GM18867 (cell line): ENCODE results near the gene FGD4.

ENCODE experiments used
- ATAC-seq: cut with Tn5 transposase; IDR thresholded peaks from one replicate; pipeline ENCODE4 v1.9.1; 2021; ENCODE audit warnings: mild to moderate bottlenecking, moderate library complexity; ENCODE audit not compliant: unreplicated experiment

FGD4 gene

DNA sequence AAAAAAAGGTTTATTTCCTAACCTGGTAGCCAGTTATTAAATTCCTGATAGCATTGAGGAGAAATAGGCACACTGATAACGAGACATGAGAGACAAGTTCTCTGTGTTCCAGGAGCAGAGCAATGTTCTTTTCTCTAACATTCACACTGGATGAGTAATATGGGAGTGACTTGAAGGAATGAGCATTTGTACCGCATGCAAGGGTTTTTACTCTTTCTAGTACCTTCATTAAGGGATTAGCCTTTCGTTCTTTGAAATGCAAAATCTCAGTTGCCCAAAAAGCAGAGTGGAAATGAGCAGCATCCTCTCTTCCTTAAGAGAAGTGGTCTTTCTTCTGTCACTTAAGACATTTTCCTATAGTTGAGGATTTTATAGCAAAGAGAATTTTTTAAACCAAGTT is 54.7 kb downstream of the FGD4 start:
- no peak for ATAC-seq

DNA sequence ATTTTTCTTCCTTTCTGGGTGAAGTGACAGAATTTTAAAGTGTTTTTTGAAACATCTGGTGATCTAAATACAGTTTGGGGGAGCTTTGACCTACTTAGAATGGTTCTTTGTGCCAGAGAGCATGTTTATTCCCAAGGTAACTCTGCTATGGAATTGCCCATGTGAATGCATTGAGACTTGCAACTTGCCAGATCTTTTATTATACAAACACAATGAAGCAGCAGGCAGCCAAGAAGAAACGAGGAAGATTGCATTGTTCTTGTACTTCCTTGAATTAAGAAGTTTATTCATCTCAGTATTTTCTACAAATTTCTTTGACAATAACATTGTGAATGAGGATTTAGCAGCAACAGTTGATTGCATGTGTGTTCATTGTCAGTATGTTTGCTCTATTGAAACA is 55.5 kb downstream of the FGD4 start:
- ATAC-seq: no peak

DNA sequence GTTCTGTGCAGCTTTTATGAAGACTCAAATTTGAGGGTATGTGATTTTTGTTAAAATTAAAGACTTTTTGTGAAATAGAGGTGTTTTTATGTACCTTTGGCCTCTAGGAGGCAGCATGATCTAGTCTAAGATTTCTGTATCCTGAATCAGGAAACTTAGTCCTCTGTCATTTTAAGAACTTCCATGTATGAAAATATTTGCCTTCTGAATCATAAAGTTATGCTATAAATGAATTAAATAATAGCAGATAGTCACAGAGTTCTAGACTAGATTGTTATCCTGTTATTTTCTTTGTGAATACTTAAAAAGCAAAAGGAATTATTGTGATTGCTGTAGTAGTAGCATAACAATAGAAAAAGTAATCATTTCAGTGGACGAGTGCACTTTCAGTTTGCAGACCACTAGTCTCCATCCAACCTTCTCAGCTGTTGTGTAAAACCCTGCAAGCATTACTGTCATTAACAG is 56.3 kb downstream of the FGD4 start:
- peak; percentile 49 for ATAC-seq

DNA sequence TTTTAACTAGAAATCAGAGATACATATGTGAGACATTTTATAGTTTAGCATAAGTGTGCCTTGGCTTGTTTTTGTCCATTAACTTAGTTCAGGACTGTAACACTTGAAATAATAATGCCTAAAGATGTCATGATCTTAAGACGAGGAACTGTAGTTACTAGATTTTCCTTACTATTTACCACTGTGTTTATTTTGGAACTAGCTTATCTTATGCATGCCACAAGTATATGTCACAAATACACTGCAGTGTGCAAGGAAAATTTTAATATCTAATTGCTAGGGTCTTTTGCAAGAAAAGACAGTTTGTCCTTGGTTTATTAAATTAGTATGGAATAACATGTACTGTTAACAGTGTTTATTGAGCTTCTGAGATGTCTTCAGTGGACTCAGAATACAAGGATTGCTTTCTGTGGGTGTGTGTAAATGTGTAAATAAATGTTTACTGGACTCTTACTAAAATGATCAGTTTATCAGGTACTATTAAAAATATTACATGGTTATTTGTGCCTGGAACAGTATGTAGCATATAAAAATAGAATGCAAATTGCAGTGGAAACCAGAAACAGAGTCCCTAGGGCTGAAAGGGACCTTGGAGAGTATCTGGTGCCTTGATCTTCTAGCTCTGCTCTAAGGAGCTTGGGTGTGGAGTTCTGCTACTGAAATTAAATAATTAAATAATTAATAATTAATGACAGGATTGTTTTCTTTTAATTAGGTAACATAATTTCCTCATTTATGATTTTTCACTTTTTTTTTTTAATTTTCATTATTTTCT is 58.1 kb downstream of the FGD4 start:
- no peak for ATAC-seq

DNA sequence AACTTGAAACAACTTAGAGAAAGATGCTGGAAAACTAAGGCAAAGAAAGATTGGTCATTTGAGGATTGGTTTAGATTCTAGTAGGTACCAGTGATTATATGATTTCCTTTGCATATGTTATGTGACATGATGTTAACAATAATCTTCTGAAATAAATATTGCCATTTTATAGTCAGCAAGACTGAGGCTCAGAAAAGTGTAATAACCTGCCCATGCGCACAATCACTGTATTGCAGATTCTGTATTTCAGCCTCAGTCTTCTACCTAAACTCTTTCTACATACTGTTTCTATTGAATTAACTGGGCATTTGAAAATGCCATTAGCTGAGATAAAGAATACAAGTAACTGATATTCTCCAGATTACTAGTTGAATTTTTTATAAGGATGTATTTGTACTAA is 61.3 kb downstream of the FGD4 start:
- ATAC-seq: no peak

DNA sequence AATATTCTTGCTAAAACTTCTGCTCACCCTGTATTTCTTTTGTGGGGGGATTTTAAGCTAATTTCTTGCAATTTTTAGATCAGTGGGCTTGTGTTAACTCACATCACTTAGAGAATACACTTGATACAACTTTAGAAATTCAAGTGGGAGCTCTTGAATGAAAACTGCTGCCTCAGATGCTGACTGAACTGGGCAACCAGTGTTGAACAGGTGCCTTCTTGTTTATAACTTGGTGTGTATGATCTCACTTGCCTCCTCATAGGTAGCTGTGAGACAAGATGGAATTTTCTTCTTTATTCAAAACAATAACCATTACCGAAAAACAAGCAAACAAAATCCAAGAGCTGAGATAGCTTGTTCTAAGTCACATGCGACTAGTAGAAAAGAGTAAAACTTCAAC is 63.5 kb downstream of the FGD4 start:
- ATAC-seq: no peak

DNA sequence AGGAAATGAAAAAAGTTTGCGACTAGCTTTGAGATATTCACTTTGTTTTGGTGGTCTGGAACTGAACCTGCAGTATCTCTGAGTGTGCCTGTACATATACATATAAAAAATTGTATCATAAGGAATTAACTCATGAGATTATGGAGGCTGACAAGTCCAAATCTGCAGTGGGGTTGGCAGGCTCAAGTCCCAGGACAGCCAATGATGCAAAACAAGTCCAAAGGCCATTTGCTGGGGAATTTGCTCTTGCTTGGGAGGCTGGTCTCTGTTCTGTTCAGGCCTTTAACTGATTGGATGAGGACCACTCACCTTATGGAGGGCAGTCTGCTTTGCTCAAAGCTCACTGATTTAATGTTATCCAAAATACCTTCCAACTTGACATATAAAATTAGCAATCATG is 66.8 kb downstream of the FGD4 start:
- ATAC-seq: no peak

DNA sequence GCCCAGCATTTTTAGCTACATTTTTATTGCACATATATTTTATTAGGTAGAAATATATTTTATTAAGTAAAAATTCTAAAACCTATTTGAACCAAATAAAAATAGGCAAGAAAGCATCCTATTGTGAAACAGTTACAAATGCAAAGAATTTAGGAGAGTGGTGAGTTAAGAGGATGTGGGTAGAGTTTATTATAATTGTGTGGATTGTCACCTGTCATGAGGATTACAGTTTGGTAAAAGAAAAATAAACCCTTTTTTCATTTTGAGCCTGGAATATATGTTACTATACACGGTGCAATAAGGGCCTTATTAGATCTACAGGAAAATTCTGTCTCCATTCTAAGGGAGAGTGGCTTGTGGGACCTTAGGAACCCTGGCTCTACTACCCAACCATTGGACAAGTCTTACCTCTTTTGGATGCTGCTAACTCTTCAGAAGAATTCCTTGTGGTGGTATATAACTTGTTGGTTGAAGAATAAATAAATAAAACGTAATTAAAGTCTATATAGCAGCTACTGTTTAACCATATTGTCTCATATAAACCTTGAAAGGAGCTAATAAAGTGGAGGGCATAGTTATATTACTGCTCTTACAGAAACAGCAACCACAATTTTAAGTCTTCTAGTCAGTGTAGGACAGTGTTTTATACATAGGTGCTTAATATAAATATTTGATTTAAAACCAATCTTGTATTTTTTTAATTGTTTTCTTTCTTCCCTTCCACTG is 67.8 kb downstream of the FGD4 start:
- ATAC-seq: no peak

DNA sequence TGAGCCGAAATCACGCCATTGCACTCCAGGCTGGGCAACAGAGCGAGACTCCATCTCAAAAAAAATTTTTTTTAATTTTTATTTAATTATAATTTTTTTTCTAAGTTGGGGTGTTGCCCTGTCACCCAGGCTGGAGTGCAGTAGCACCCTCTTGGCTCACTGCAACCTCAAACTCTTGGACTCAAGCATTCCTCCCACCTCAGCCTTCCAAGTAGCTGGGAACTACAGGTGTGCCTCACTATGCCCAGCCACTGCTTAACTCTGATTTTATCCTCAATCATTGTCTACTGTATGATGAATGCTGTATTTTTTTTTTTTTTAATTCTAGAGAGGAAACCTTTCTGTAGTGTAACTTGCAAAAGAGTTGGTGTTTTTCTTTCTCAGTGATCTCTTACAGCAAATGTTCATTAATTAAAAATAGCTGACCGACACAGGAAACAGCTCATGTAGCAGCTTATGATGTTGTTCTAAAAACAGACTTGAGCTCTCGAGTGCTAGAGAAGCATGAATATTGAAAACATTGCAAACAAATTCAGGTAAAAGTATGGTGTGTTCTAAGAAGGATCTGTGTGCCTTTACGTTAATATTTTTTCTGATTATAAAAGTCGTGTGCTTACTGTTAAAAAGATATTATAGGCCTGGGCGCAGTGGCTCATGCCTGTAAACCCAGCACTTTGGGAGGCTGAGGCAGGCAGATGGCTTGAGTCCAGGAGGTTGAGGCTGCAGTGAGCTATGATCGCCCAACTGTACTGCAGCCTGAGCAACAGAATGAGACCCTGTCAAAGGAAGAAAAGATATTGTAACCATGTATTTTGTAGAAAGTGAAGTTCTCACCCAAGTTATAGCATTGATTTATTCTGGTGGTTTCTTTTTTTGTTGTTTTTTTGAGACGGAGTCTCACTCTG is 68.9 kb downstream of the FGD4 start:
- ATAC-seq: peak; percentile 74

DNA sequence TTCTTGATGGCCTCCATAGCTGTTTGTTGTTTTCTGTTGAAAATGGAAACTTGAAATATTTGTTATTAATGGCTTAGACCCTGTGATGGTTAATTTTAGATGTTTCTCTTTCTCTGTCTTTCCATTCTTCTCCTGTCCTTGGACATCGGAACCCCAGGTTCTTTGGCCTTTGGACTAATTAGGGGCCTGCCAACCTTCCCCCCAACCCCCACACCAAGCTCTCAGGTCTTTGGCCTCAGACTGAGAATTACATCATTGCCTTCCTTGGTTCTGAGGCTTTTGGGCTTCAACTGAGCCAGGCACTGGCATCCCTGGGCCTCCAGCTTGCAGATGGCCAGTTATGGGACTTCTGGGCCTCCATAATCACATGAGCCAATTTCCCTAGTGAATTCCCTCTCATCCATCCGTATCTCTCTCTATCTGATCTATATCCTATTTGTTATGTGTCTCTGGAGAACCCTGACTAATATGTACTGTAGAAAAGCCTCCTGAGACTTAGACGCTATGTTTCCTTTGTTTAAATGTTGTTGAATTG is 71.6 kb downstream of the FGD4 start:
- no peak for ATAC-seq

DNA sequence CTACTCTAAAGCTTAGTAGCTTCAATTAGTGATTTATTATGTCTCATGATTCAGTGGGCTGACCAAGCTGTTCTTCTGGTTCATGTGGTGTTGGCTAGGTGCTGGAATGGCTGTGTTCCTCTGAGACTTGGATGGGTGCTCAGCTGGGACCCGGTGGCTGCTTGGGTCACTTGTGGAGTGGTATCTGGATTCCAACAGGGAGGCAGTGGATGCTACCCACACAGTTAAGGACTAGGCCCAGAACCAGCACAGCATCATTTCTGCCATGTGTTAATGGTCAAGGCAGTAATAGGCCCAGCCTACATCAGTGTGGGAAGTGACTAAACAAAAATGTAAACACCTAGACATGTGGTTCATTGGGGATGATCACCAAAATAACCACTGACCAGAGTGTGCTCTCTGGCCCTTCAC is 72.2 kb downstream of the FGD4 start:
- no peak for ATAC-seq

DNA sequence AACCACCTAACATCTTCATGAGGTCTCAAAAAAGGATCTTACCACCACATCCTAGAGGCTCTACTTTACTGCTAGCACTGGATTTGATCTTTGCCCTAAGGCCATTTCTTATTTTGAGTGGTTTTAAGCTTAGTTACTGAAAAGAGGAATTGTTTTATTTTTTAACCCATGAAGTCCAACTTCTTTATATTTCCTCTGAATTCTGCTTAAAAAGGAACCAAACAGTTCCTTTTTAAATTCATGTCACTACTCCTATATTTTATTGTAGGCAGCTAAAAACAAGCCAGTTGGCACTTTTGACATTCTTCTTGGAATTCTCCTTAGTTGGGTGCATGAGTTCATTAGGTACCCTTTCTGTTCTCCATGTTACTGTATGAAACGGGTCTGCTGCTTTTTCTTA is 76.4 kb downstream of the FGD4 start:
- no peak for ATAC-seq

DNA sequence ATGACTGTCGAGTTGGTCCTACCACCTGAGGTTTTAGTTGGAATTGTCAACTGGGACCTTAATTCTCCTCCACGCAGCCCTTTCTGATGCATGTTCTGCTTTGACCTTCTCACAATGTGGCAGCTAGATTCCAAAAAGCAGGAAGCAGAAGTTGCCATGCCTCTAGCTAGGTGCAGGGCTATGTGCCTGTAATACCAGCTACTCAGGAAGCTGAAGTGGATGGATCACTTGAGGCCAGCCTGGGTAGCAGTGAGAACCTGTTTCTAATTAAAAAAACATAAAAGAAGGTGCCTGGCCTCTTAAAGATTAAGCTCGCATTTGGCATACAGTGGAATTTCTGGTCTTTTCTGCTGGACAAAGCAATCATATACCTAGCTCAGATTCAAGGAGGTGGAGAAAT is 77.1 kb downstream of the FGD4 start:
- no peak for ATAC-seq

DNA sequence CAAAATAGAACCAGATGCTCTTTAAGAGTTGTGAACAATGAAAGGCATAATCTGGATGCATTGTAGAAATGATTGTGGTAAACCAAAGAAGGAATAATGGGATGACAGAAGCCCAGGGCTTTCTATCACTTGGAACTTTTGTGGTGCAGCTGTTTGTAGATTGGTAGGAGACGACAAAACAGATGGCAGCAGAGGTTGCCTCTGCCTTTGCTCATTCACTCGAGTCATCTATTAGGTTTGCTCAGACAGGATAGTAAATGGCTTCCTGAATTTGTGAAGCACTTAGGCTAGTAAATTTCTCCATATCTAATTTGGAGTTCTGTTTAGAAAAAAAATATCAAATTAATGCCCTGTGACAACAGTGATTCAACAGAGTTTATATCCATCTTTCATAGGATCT is 78.4 kb downstream of the FGD4 start:
- no peak for ATAC-seq

DNA sequence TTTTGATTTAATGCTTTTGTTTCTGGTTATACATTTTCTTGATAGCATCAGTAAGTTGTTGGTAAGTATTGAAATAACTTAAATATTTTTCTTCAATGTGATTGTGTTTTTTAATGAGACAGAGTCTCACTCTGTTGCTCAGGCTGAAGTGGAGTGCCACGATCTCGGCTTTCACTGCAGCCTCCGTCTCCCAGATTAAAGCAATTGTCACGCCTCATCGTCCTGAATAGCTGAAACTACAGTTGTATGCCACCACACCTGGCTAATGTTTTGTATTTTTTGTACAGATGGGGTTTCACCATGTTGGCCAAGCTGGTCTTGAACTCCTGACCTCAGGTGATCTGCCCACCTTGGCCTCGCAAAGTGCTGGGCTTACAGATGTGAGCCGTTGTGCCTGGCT is 78.8 kb downstream of the FGD4 start:
- ATAC-seq: no peak

DNA sequence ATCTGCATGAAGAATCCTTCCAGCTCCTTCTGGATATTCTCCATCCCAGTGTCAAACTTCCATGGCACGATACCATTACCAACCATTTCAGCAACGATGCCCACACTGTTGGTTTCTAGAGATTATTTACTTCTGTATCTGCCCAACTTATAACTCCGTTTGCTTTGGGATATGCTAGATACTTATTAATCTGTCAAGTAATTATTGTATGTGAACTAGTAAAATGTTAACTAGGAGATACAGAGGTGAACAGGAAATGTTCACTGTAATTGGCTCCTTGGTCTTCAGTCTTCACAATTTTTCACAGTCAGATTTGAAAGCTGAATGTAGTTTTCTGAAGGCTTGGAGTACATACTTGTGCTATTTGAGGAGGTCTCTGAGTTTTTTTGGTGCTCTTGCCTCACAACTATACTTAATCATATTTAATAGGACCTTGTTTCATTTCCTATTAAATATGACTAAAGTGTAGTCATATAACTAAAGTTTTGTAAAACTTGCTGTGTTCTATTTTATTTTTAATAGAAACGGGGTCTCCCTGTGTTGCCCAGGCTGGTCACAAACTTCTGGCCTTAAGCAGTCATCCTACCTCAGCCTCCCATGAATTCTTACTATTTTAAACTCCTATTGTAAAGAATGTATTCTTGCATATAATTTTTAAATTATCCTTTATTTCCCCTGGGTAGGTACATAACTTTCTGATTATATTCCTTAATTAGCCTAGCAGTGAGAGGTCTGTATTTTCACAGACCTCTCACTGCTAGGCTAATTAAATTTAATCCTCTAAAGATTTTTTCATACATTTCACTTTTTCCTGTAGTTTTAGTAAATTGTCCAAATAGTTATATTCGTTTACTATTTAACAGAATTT is 79.7 kb downstream of the FGD4 start:
- no peak for ATAC-seq

DNA sequence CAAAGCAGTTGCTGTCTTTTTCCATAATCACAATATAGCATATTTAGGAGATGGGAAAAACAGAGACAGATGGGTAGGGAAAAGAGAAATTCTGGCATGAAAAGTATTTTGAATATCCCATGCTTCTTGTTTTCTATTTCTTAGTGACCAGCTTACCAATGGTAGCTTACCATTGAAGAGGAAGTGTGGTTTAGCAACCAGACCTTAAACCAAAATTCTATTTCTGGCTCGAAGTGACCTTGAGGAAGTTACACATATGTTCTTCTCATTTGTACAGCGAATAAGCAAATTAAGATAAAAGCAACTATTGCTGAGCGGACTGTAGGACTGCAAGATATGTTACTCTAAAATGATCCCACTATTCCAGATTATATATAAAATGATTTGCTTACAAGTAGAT is 82.9 kb downstream of the FGD4 start:
- peak; percentile 89 for ATAC-seq

DNA sequence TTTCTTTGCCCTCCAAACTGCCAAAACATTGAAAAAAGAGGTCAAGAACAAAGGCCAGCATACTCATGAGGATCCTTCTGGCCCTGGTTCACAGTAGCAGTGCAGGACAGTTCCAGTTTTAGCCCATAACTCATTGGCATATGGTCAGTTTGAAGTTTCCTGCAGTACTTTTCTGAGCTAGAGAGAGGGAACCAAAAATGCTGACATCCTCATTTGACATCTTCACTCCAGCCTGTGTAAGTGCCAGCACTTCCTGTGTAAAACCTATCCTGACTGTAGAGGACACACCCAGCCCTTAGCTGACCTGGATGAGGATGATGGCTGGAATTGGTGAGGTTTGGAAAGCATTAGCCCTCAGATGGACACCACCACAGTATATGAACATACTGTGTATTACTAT is 84.1 kb downstream of the FGD4 start:
- ATAC-seq: no peak

DNA sequence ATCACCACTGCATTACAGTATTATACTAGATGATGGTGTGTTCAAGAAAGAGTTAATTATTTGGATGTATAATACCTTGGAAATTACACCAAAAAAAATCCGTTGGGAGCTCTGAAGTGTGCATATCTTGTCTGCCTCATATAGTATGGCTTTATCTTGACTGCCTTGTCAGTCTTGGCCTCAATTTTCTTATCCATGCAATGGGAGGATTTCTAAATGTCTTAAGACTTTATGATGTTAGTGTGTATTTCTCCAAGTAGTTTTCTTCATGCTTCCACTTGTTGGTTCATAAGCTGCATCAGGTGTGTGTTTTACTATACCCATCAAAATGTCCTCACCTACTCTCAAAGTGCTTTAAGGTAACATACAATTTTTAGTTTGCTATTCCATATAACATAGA is 84.6 kb downstream of the FGD4 start:
- no peak for ATAC-seq

DNA sequence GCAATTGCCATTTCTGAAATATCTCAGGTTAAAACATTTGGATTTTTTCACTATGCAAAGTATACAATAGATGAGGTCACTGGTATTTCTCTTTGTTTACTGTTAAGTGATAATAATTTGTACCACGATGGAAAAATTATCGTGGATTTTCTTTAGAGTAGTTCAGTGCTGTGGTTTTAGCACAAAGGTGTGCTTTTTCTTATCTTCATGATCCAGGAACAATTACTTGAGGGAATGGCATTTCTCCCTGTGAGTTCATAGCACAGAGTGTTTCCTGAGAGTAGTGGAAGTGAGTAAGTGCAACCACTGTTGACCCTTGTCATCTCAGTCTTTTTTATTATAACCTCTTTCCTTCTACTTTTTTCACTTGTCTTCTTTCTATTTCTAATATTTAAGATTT is 86.8 kb downstream of the FGD4 start:
- ATAC-seq: no peak
